HG02973 (cell line): ENCODE measurements around the gene WNK1.
"Not testable (repeated sequence)": the region's sequence is repeated elsewhere in the genome, so short reads cannot be mapped to it uniquely, and the experiment has no call there.

Experiments used
- ATAC-seq: cut with Tn5 transposase; IDR thresholded peaks from one replicate; pipeline ENCODE4 v1.9.1; 2021; ENCODE audit warnings: moderate library complexity; ENCODE audit not compliant: unreplicated experiment

Gene WNK1

GRCh38 chr12:905261-906031 lies 153.1 kb downstream of the WNK1 start:
- ATAC-seq: no peak

- ATAC-seq: no peak
These were observed 153.7 kb downstream of the WNK1 start for GRCh38 chr12:906062-906585.

- ATAC-seq: no peak
These were observed 155.2 kb downstream of the WNK1 start for GRCh38 chr12:907413-908185.

- no peak for ATAC-seq
These were observed 157.5 kb downstream of the WNK1 start for GRCh38 chr12:909861-910260.

- ATAC-seq: no peak
These were observed 158.0 kb downstream of the WNK1 start for GRCh38 chr12:910416-910815.

- no peak for ATAC-seq
These were observed 158.9 kb downstream of the WNK1 start for GRCh38 chr12:911191-911826.

- no peak for ATAC-seq
These were observed 160.3 kb downstream of the WNK1 start for GRCh38 chr12:912466-913235.

- no peak for ATAC-seq
These were observed 161.7 kb downstream of the WNK1 start for GRCh38 chr12:913919-914698.

GRCh38 chr12:915090-915489 lies 162.7 kb downstream of the WNK1 start:
- no peak for ATAC-seq

- ATAC-seq: no peak
These were observed 163.9 kb downstream of the WNK1 start for GRCh38 chr12:916240-916639.

GRCh38 chr12:916712-917445 lies 164.5 kb downstream of the WNK1 start:
- ATAC-seq: no peak

- ATAC-seq: no peak
These were observed 168.3 kb downstream of the WNK1 start for GRCh38 chr12:920676-921075.

GRCh38 chr12:922285-922684 lies 169.9 kb downstream of the WNK1 start:
- no peak for ATAC-seq

- ATAC-seq: no peak
These were observed 174.3 kb downstream of the WNK1 start for GRCh38 chr12:926641-927040.

- ATAC-seq: no peak
These were observed 178.7 kb downstream of the WNK1 start for GRCh38 chr12:931060-931459.

- ATAC-seq: no peak
These were observed 179.2 kb downstream of the WNK1 start for GRCh38 chr12:931591-931990.

- not testable (repeated sequence) for ATAC-seq
These were observed 183.5 kb downstream of the WNK1 start for GRCh38 chr12:935891-936290.

GRCh38 chr12:936377-937345 lies 184.3 kb downstream of the WNK1 start:
- no peak for ATAC-seq
